Stimulated activated effector memory CD8-positive, alpha-beta T cell treated with anti-CD3 and anti-CD28 coated beads, Interleukin-12 subunit alpha, Interleukin-12 subunit beta, amount 100 ng/mL, for 72 hours (primary cell): ENCODE results near the gene IFITM2.
"Not testable (repeated sequence)": the region's sequence is repeated elsewhere in the genome, so short reads cannot be mapped to it uniquely, and the experiment has no call there.

ENCODE experiments used
- ATAC-seq: fragments of 150-1000 bp; cut with Tn5 transposase; 2 replicates; pipeline ENCODE4 v1.10.0; 2021
- DNase-seq, 2 donors: peaks; one replicate each; pipeline ENCODE4 v3.0.0; 2021 to 2022; ENCODE audit warnings: low spot score in 2 of 2
- H3K27ac Mint-ChIP-seq: one replicate; pipeline ENCODE4 v1.8.0; 2022; ENCODE audit warnings: mild to moderate bottlenecking, mixed read lengths
- H3K36me3 Mint-ChIP-seq: one replicate; pipeline ENCODE4 v1.8.0; 2022; ENCODE audit warnings: mild to moderate bottlenecking, mixed read lengths
- H3K4me1 Mint-ChIP-seq: one replicate; pipeline ENCODE4 v1.8.0; 2022; ENCODE audit warnings: mixed read lengths
- H3K4me3 Mint-ChIP-seq: one replicate; pipeline ENCODE4 v1.8.0; 2022; ENCODE audit warnings: mild to moderate bottlenecking, mixed read lengths
- H3K9me3 Mint-ChIP-seq: one replicate; pipeline ENCODE4 v1.8.0; 2022; ENCODE audit warnings: mixed read lengths

The IFITM2 gene

DNA sequence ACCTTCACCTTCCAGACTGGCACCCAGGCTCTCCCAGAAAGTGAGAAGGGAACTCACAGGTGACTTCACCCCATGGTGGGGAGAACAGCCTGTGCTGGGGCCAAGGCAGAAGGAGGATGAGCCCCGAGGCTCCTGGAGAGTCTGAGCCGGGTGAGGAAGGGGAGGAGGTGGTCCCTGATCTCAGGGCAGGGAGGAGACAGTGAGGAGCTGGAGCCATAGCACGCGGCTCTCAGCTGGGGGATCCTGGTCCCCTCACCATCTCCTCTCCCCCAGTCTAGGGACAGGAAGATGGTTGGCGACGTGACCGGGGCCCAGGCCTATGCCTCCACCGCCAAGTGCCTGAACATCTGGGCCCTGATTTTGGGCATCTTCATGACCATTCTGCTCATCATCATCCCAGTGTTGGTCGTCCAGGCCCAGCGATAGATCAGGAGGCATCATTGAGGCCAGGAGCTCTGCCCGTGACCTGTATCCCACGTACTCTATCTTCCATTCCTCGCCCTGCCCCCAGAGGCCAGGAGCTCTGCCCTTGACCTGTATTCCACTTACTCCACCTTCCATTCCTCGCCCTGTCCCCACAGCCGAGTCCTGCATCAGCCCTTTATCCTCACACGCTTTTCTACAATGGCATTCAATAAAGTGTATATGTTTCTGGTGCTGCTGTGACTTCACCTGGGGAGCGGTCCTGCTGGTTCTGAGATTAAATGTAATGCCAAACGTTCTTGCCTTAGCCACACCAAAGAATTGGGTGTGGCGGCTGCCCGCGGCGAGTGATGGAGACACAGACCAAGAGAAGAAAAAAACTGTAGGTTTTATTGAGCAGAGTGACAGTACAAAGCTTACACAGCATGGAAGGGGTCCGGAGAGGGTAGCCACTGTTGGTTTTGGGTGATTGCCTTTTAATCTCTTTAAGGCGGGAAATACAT lies 1.4 kb downstream of the IFITM2 start:
- H3K4me1 Mint-ChIP-seq: peaks cover 55% of the 10 kb centered on the region
- H3K4me3 Mint-ChIP-seq: peak overlapping the region; percentile 90
- not testable (repeated sequence) for DNase-seq, H3K9me3 Mint-ChIP-seq
- H3K27ac Mint-ChIP-seq: peak overlapping the region; percentile 90
- H3K36me3 Mint-ChIP-seq: peaks cover 30% of the 10 kb centered on the region
- ATAC-seq: peak; percentile 14

DNA sequence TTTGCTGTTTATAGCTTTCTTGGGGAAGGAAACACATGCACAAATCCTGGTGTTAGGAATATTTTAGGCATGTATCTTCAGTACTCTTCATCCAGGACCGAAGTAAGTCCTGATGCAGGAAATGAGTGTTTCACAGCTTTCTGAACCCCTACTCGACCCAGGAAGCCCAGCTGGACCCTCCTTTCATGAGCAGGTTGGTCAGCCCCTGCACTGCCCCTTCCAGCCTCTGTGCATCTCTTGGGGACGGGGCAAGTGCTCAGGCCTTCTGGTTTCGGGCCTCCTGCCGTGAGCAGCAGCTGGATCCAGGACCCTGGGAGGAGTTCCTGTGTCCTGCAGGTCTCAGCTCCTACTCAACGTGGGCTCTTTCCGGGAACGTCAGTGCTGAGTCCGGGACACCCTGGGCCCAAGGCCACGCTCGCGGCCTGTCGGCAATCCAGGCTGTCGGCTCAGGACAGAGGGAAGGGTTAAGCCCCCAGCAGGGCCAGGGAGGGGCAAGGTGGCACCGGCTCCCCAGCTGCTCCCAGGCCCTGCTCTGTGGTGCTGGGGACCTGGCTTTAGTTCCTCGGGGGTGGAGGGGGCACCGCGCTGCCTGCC lies 2.5 kb downstream of the IFITM2 start:
- Mint-ChIP-seq H3K36me3 (peaks cover 36% of the 10 kb centered on the region), H3K4me1 (peaks cover 63% of the 10 kb centered on the region)

DNA sequence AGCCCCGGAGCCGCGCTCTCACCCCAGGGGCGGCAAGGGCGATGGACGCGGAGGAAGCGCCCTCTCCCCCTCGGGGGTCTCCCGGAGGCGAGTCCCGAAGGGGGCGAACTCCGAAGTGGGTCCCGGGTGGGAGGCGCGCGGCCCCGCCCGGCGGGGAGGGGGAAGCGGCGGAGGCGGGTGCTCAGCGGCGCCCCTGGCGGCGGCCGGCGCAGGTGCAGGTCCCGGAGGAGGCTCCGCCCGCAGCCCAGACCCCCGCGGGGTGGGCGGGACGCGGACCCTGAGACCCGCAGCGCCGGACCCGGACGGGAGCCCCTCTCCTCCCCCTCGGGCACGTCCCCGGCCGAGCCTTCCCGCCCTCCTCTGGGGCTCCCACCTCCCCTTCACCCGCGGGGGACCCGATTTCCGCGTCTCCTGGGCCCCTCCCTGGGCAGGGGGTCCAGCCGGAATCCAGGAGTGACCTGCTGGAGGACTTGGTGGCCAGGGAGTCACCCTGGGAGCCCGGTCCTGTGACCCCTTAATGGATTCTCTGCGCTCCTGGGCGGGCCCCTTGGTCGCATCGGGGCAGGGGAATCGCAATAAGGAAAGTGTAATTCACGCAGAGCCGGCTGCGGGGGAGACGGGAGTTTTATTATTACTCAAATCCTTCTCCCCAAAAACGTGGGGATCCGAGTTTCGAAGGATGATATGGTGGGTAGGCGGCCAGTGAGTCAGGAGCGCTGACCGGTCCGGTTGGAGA lies 3.6 kb downstream of the IFITM2 start:
- DNase-seq, H3K9me3 Mint-ChIP-seq: not testable (repeated sequence)
- H3K4me3 Mint-ChIP-seq: peak overlapping the region; percentile 83
- peaks cover 38% of the 10 kb centered on the region for H3K36me3 Mint-ChIP-seq
- peaks cover 56% of the 10 kb centered on the region for H3K4me1 Mint-ChIP-seq
- ATAC-seq: peak; percentile 27
- peak overlapping the region; percentile 96 for H3K27ac Mint-ChIP-seq

More for the DNA sequence above, 2.5 kb downstream of the IFITM2 start:
- not testable (repeated sequence) for DNase-seq, ATAC-seq, H3K9me3 Mint-ChIP-seq
- Mint-ChIP-seq H3K4me3 (peak overlapping the region; percentile 90), H3K27ac (peak overlapping the region; percentile 90)

DNA sequence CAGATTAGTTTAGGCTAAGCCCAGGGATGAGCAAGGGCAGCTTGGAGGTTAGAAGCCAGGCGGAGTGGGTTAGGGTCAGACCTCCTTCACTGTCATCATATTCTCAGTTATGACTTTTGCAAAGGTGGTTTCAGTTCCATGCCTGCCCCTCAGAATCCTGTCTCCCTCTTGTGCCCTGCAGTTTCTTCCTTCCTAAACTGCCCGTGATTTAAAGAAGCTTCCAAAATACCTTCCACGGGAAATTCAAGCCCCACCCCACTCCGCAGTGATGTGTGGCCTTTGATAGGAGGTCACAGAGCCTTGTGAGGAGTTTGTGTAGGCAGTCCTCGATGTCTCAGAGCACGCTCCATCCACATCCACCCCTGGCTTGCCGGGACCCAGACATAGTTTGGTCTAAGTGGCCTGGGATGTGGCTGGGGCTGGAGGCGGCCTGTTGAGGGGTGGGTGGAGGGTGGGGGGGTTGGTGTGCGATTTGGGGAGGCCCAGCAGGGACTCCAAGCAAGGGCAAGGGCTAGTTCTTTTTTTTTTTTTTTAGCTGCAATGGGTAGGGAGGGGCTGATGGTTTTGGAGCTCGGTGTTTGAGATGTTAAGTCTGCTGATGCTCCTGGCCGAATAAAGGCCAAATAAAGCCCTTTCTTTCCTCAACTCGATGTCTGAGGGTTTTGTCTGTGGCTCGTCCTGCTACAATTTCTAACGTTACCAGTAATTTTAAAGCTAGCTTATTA lies 4.6 kb downstream of the IFITM2 start:
- peak; percentile 34 for ATAC-seq
- Mint-ChIP-seq H3K27ac (peak overlapping the region; percentile 96), H3K9me3 (no peaks in the 10 kb centered on the region), H3K4me3 (peak overlapping the region; percentile 83), H3K4me1 (peaks cover 67% of the 10 kb centered on the region), H3K36me3 (peaks cover 47% of the 10 kb centered on the region)
- DNase-seq: no peak

DNA sequence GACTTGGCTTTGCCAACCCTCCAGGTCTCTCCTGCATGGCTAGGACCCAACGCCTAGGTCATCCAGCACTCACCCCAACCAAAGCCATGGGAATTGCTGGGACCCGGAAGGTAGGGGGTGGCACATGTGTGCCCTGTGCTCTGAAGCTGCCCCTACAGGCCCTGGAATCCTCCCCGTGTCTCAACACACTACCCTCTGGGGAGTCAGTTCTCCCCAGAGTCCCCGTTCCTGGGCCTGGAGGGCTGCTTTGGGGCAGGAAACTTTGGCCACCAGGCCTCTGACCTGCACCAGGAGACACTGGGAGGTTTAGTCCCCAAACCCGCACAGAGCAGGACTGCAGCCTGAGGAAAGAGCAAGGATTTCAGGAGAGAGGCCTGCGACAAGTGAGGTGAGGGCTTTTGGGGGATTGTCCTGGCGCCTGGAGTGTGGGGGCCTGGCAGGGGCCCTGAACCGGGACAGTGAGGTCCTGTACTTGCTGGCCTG lies 5.7 kb downstream of the IFITM2 start:
- Mint-ChIP-seq H3K27ac (peak overlapping the region; percentile 96), H3K4me3 (peak overlapping the region; percentile 83), H3K36me3 (peaks cover 49% of the 10 kb centered on the region), H3K4me1 (peaks cover 66% of the 10 kb centered on the region), H3K9me3 (no peaks in the 10 kb centered on the region)
- ATAC-seq (no peak), DNase-seq (no peak)

DNA sequence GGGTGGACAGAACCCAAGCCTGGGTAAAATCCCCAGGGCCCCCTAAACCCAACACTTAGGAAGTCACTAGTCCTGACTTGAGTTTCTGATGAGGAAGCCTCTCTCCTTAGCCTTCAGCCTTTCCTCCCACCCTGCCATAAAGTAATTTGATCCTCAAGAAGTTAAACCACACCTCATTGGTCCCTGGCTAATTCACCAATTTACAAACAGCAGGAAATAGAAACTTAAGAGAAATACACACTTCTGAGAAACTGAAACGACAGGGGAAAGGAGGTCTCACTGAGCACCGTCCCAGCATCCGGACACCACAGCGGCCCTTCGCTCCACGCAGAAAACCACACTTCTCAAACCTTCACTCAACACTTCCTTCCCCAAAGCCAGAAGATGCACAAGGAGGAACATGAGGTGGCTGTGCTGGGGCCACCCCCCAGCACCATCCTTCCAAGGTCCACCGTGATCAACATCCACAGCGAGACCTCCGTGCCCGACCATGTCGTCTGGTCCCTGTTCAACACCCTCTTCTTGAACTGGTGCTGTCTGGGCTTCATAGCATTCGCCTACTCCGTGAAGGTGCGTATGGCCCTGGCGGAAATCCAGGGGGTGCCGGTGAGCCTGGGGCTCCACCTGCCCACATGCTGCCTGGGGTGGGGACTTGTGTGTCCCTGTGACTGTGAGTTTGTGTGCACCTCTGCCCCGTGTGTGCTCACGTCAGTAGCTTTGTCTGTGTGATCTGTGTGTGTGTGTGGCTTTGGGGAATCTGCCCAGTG lies 6.4 kb downstream of the IFITM2 start, which contains the start of gene IFITM1:
Gene IFITM1, plus strand, starts transcription at position 254 of the 767 bp plus-strand sequence. Its CDS starts 131 bp downstream, at position 385.
- peak; percentile 55 for ATAC-seq
- Mint-ChIP-seq H3K27ac (peak within 1 kb of the TSS; percentile 96), H3K9me3 (no peaks in the 10 kb centered on the region), H3K4me1 (peaks cover 62% of the 10 kb centered on the region), H3K36me3 (peaks cover 43% of the 10 kb centered on the region), H3K4me3 (peak within 1 kb of the TSS; percentile 83)
- DNase-seq: peak in 1 of 2 donors; percentile 82

DNA sequence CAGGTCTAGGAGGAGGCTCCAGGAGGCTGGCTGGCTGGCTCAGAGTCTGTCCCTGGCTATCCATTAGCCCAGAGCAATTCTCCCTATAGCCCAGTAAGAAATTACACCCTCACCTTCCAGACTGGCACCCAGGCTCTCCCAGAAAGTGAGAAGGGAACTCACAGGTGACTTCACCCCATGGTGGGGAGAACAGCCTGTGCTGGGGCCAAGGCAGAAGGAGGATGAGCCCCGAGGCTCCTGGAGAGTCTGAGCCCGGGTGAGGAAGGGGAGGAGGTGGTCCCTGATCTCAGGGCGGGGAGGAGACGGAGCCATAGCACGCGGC lies 6.9 kb downstream of the IFITM2 start:
- Mint-ChIP-seq H3K36me3 (peaks cover 38% of the 10 kb centered on the region), H3K4me1 (peaks cover 58% of the 10 kb centered on the region), H3K27ac (peak overlapping the region; percentile 96), H3K4me3 (peak overlapping the region; percentile 83)
- peak; percentile 1 for ATAC-seq
- not testable (repeated sequence) for DNase-seq, H3K9me3 Mint-ChIP-seq

DNA sequence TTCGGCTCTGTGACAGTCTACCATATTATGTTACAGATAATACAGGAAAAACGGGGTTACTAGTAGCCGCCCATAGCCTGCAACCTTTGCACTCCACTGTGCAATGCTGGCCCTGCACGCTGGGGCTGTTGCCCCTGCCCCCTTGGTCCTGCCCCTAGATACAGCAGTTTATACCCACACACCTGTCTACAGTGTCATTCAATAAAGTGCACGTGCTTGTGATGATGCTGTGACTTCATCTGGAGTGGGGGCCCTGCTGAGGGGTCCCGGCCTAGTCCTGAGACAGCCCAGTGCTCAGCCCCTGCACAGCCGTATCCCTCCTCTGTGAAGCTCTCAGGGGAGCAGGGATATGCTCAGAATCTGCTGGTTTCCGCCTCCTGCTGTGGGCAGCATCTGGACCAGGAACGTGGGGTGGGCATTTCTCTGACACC lies 7.5 kb downstream of the IFITM2 start:
- DNase-seq: no peak
- Mint-ChIP-seq H3K4me1 (peaks cover 60% of the 10 kb centered on the region), H3K4me3 (peak overlapping the region; percentile 83), H3K27ac (peak overlapping the region; percentile 96), H3K36me3 (peaks cover 33% of the 10 kb centered on the region), H3K9me3 (no peaks in the 10 kb centered on the region)
- ATAC-seq: no peak

DNA sequence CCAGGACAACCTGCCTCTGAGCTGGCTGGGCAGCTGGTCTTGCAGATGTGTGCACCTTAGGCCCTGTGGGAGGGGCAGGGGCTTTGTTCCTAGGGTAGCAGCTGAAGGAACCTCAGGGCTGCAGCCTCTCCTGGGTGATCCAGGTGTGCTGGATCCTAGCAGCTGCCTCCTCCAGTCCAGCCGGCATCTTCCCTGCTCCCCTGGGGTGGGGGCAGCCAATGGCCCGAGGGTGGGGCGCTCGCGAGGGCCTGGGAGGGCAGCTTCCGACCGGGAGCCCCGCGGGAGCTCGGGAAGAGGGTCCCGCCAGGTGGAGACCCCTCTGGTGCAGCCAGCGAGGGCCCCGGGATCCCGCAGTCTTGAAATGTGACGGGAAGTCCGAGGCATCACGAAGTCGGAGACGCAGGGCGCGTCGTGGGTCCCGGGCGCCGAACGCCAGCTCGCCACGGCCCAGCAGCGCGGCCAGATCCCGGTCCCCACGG lies 7.9 kb downstream of the IFITM2 start:
- no peaks in the 10 kb centered on the region for H3K9me3 Mint-ChIP-seq
- peaks cover 64% of the 10 kb centered on the region for H3K4me1 Mint-ChIP-seq
- H3K27ac Mint-ChIP-seq: peak overlapping the region; percentile 96
- DNase-seq (no peak), ATAC-seq (no peak)
- peaks cover 33% of the 10 kb centered on the region for H3K36me3 Mint-ChIP-seq
- peak overlapping the region; percentile 83 for H3K4me3 Mint-ChIP-seq

DNA sequence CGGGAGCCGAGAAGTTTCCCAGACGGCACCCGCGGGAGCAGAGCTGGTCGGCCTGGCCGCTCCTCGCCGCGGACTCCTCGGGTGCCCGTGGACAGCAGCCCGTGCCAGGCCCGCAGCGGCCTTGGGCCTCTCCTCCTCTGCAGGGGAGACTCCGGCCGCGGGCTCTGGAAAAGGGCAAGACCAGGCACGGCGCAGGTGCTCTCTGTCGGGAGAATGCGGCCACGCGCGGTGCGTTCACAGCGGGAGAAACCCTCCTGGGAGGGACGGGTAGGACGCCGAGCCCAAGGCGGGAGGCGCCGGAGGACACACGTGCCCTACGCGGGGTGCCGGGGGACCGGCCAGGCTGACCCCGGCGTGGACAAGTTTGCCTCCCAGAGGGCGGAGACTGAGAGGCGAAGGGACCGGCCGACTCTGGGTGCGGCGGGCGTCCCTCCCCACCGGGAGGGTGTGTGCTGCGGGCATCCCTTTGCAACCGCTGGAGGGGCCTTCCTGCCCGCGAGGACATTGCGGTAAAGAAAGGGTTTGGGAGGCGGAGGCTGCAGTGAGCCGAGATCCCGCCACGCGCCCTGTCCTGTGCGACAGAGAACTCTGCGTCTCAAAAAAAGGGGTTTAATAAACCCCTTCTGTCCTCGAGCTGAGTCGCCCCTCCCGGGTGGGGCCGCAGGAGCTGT lies 8.6 kb downstream of the IFITM2 start:
- H3K9me3 Mint-ChIP-seq: no peaks in the 10 kb centered on the region
- ATAC-seq: no peak
- peak overlapping the region; percentile 83 for H3K4me3 Mint-ChIP-seq
- no peak for DNase-seq
- peaks cover 67% of the 10 kb centered on the region for H3K4me1 Mint-ChIP-seq
- peaks cover 33% of the 10 kb centered on the region for H3K36me3 Mint-ChIP-seq
- H3K27ac Mint-ChIP-seq: peak overlapping the region; percentile 96

DNA sequence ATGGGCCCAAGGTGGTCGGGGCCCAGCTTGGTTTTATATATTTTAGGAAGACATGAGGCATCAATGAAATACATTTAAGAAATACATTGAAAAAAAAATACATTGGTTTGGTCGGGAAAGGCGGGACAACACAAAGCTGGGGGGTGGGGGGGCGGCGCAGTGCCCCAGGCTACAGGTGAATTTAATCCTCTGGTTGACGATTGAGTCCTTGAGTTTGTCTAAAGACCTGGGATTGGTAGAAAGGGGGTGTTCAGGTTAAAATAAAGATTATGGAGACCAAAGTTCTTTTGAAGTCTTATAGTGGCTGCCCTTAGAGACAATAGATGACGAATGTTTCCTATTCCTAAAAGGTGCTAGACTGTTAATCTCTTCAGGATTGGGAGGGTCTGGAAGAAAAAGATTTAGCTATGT lies 9.3 kb downstream of the IFITM2 start:
- H3K4me1 Mint-ChIP-seq: peaks cover 64% of the 10 kb centered on the region

DNA sequence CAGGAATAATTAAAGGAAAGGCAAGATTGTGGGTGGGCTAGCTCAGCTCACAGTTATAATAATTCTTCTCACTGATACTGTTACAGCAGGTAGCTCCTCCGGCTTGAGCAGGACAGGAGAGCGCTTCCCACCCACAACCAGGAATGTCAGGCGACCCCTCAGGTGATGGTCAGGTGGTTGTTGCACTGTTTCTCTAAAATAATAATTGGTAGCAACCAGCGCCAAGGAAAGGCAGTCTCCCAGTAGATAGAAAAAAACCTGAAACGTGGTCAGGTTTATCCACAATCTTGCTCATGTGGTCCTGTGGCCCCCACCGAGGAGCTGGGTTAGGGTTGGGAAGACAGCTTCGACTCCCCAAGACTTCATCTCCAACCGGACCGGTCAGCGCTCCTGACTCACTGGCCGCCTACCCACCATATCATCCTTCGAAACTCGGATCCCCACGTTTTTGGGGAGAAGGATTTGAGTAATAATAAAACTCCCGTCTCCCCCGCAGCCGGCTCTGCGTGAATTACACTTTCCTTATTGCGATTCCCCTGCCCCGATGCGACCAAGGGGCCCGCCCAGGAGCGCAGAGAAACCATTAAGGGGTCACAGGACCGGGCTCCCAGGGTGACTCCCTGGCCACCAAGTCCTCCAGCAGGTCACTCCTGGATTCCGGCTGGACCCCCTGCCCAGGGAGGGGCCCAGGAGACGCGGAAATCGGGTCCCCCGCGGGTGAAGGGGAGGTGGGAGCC lies 10.2 kb downstream of the IFITM2 start:
- DNase-seq, H3K9me3 Mint-ChIP-seq: not testable (repeated sequence)
- Mint-ChIP-seq H3K36me3 (peaks cover 33% of the 10 kb centered on the region), H3K4me1 (peaks cover 55% of the 10 kb centered on the region), H3K4me3 (peak overlapping the region; percentile 83), H3K27ac (peak overlapping the region; percentile 96)
- ATAC-seq: peak; percentile 41

More for the DNA sequence above, 9.3 kb downstream of the IFITM2 start:
- peak overlapping the region; percentile 83 for H3K4me3 Mint-ChIP-seq
- peaks cover 33% of the 10 kb centered on the region for H3K36me3 Mint-ChIP-seq
- no peaks in the 10 kb centered on the region for H3K9me3 Mint-ChIP-seq
- DNase-seq (no peak), ATAC-seq (no peak)
- peak overlapping the region; percentile 96 for H3K27ac Mint-ChIP-seq
